Measurements from ENCODE around the gene MARK2. TPM values are rescaled to one million over a fixed set of nuclear protein-coding genes. Genes with fewer than 3 reads are reported as not detected.
A peak's percentile ranks its signal among the peaks of the same experiment; 100 is the strongest.

MARK2 gene
- total and polyA plus RNA-seq, 10 of the 15 experiments (the other 5 are each of a cell fraction or from before 2014, with no cell fraction given), result 0.19 to 29.5 (median 13.2) TPM

DNA sequence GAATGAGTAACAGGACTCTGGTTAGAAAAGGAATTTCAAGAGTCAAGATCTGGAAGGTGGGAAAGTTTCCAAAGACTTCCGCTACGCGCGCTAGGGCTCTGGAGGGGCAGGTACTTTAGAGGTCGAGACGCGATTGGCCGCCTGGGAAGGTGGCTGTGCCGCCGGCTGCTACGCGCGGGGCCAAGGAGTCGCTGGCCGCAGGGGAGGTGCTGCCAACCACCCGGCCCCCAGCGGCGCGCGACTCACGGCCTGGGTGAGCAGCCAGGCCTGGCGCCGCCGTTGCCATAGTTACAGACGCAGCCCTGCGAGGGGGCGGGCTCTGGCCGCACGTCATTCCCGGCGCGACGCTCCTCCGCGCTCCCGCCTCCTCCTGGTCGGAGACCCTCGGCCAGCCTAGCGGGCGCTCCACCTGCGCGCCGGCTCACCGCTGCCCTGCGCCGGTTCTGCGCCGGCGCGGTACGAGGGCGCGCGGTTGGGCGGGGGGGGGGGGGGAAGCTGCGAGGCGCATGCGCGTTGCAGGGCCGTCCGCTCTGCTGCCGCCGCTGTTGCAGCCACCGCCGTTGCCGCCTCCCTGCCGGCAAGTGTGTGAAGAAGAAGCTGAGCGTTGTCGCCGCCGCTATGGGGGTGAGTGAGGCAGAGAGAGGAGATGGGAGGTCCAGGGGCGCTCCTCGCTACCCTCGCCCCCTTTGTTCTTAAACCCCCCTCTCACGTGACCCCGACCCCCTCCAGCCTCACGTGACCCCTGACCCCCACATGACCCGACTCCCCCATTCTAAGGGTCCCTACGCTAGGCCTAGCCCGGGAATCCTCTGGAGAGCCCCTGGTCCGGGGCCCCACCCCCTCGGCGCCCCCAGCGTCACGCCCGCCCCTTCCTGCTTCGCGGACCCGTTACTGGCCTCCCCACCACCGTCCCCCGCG, 99.8 kb downstream of the MARK2 start, which contains the start of gene NAA40 (continued):
- TF ChIP-seq ZBTB4 (CRISPR knock-in tag; IDR thresholded peaks at IDR 0.05) (no peak), BCL3 (IDR thresholded peaks at IDR 0.05; ENCODE audit: borderline replicate concordance, insufficient read depth, low read depth, low read length, poor library complexity, severe bottlenecking) (no peak), ZNF24 (IDR thresholded peaks at IDR 0.05) (no peak), REST (IDR thresholded peaks at IDR 0.05; ENCODE audit: low read depth, low read length) (0 out of 2 replicates have a peak, but pooled peaks have one; percentile 56), BMI1 (IDR thresholded peaks at IDR 0.05; ENCODE audit: borderline replicate concordance) (peak; percentile 99), MYC (IDR thresholded peaks at IDR 0.05; ENCODE audit: insufficient read depth, insufficient read length, insufficient replicate concordance, low read length, severe bottlenecking) (no peak), SMAD1 (IDR thresholded peaks at IDR 0.05; ENCODE audit: low read depth, partially characterized antibody) (no peak), SP1 (IDR thresholded peaks at IDR 0.05; ENCODE audit: low read depth, low read length) (peak; percentile 80), E4F1 (IDR thresholded peaks at IDR 0.05; ENCODE audit: borderline replicate concordance, partially characterized antibody) (no peak), CBX3 (IDR thresholded peaks at IDR 0.05; ENCODE audit: borderline replicate concordance, low read depth) (no peak), FOS (IDR thresholded peaks at IDR 0.05; ENCODE audit: borderline replicate concordance, extremely low read depth, insufficient read length) (no peak), TARDBP (IDR thresholded peaks at IDR 0.05; ENCODE audit: borderline replicate concordance) (no peak), FOXK2 (IDR thresholded peaks at IDR 0.05) (no peak), LARP7 (IDR thresholded peaks at IDR 0.05) (peak; percentile 84), CEBPB (IDR thresholded peaks at IDR 0.05; ENCODE audit: borderline replicate concordance in 1 of 2, low read depth in 2 of 2, low read length in 2 of 2) (no peak), PKNOX1 (IDR thresholded peaks at IDR 0.05) (no peak)

All from GM12878 (cell line).